SK-N-SH (cell line): ENCODE data around the gene TRAF1. TPM values are rescaled to one million over a fixed set of nuclear protein-coding genes. Genes with fewer than 3 reads are reported as not detected.

Experiments
- CTCF ChIA-PET: fragments of 300-600, 350-600 bp; formaldehyde crosslinking; extraction: SDS; loops from one replicate; lab custom pipeline; 2021; lab: Yijun Ruan, JAX
- POLR2A ChIA-PET: fragments of 350-600 bp; sonication (Branson Sonifier 250); formaldehyde crosslinking; extraction: SDS; loops from one replicate; lab custom pipeline; 2020; ENCODE audit warnings: antibody characterized with exemption, inconsistent platforms; lab: Yijun Ruan, JAX
- DNase-seq: peaks from one replicate; pipeline ENCODE4 v3.0.0; 2012
- H2AFZ ChIP-seq: fragments of 200-600 bp; sonication (generic); 2 replicates; pipeline ENCODE4 v1.8.1; 2016; ENCODE audit warnings: antibody characterized with exemption, mild to moderate bottlenecking, low read depth
- H3F3A ChIP-seq: fragments of 200-600 bp; sonication (generic); replicated peaks from 2 replicates; pipeline ENCODE3; 2016; ENCODE audit warnings: antibody characterized with exemption, mild to moderate bottlenecking; ENCODE audit not compliant: insufficient read depth
- H3K27ac ChIP-seq, 2 experiments: fragments of 200-500 bp in 1 of 2; fragments of 200-600 bp in 1 of 2; sonication (Bioruptor generic) in 1 of 2; sonication (generic), shearing (Covaris generic) in 1 of 2; 2 replicates each; pipeline versions ENCODE4 v1.5.1 to v1.6.1; 2014 to 2016; ENCODE audit warnings: low read depth in 2 of 2, inconsistent platforms in 1 of 2, low read length in 1 of 2, mild to moderate bottlenecking in 1 of 2, mixed read lengths in 1 of 2
- H3K27me3 ChIP-seq: fragments of 200-600 bp; sonication (generic), shearing (Covaris generic); 2 replicates; pipeline ENCODE4 v1.6.1; 2016; ENCODE audit warnings: mixed run types; ENCODE audit not compliant: insufficient read depth
- H3K36me3 ChIP-seq, 2 experiments: fragments of 200-500 bp in 1 of 2; fragments of 200-600 bp in 1 of 2; sonication (Bioruptor generic) in 1 of 2; sonication (generic) in 1 of 2; replicated peaks in 1 of 2; 2 replicates each; pipeline versions ENCODE3 to v1.5.1; 2014 to 2016; ENCODE audit warnings: low read length in 1 of 2, mild to moderate bottlenecking in 1 of 2; ENCODE audit not compliant: insufficient read depth in 2 of 2, control insufficient read depth in 1 of 2
- H3K4me1 ChIP-seq, 2 experiments: fragments of 200-500 bp in 1 of 2; fragments of 200-600 bp in 1 of 2; sonication (Bioruptor generic) in 1 of 2; sonication (generic), shearing (Covaris generic) in 1 of 2; 2 replicates each; pipeline versions ENCODE4 v1.5.1 to v1.6.1; 2014 to 2016; ENCODE audit warnings: low read depth in 1 of 2, low read length in 1 of 2, mixed run types in 1 of 2; ENCODE audit not compliant: insufficient read depth in 2 of 2, control insufficient read depth in 1 of 2
- H3K4me2 ChIP-seq: fragments of 200-600 bp; sonication (generic), shearing (Covaris generic); 2 replicates; pipeline ENCODE4 v1.6.1; 2017; ENCODE audit warnings: mixed run types
- H3K4me3 ChIP-seq, 2 experiments: fragments of 200-500 bp in 1 of 2; fragments of 200-600 bp in 1 of 2; sonication (Bioruptor generic) in 1 of 2; sonication (generic), shearing (Covaris generic) in 1 of 2; 2 replicates each; pipeline versions ENCODE4 v1.5.1 to v1.8.1; 2014 to 2016; ENCODE audit warnings: low read depth in 2 of 2, inconsistent platforms in 1 of 2, low read length in 1 of 2, mild to moderate bottlenecking in 1 of 2, mixed read lengths in 1 of 2, moderate library complexity in 1 of 2
- H3K79me2 ChIP-seq: fragments of 200-600 bp; sonication (generic); 2 replicates; pipeline ENCODE4 v1.8.1; 2017; ENCODE audit warnings: mild to moderate bottlenecking; ENCODE audit not compliant: insufficient read depth
- H3K9ac ChIP-seq: fragments of 200-600 bp; sonication (generic); 2 replicates; pipeline ENCODE4 v1.6.1; 2017; ENCODE audit warnings: mixed run types
- H3K9me2 ChIP-seq: fragments of 200-600 bp; sonication (generic); 2 replicates; pipeline ENCODE4 v1.6.1; 2017; ENCODE audit warnings: mixed run types
- H3K9me3 ChIP-seq: fragments of 200-600 bp; sonication (generic); 2 replicates; pipeline ENCODE4 v1.6.1; 2017; ENCODE audit warnings: mixed run types, mild to moderate bottlenecking, moderate library complexity
- H4K20me1 ChIP-seq: fragments of 200-600 bp; sonication (generic); 2 replicates; pipeline ENCODE4 v1.6.1; 2017; ENCODE audit warnings: mild to moderate bottlenecking, mixed run types; ENCODE audit not compliant: insufficient read depth
- ELF1 ChIP-seq: IDR thresholded peaks from 2 replicates; pipeline ENCODE4 v1.4.0; 2012
- EZH2phosphoT487 ChIP-seq: fragments of 200-600 bp; sonication (generic); IDR thresholded peaks from 2 replicates; pipeline ENCODE4 v1.6.1; 2017; ENCODE audit warnings: low read depth, mixed run types, mild to moderate bottlenecking, antibody characterized with exemption, moderate library complexity, borderline replicate concordance
- GATA2 ChIP-seq: sonication (generic); formaldehyde crosslinking; IDR thresholded peaks from 2 replicates; pipeline ENCODE4 v1.5.0; 2020; ENCODE audit warnings: mild to moderate bottlenecking, missing genetic modification reagents
- JUND ChIP-seq: IDR thresholded peaks from 2 replicates; pipeline ENCODE4 v1.4.0; 2012
- MEF2A ChIP-seq: IDR thresholded peaks from 2 replicates; pipeline ENCODE4 v1.4.0; 2012; ENCODE audit warnings: low read depth, borderline replicate concordance
- MXI1 ChIP-seq: IDR thresholded peaks from 2 replicates; pipeline ENCODE4 v1.6.1; 2012; ENCODE audit warnings: mild to moderate bottlenecking, low read depth, low read length, improper control_type of control experiment
- SIN3A ChIP-seq: IDR thresholded peaks from 2 replicates; pipeline ENCODE4 v1.6.1; 2012; ENCODE audit warnings: low read depth, mild to moderate bottlenecking, low read length, moderate library complexity, borderline replicate concordance
- WGBS: methylation state at CpG from one replicate; pipeline ENCODE4 v1.1.6; 2017; ENCODE audit warnings: low lambda C conversion rate; 5-methylcytosine and 5-hydroxymethylcytosine counted together
- polyA plus RNA-seq, 3 experiments: library from polyadenylated mRNA; depleted of rRNA; stranded (reverse); fragments of >200 nt; gene quantifications; 2 replicates each; pipeline ENCODE4 v1.2.3, GENCODE V29; 2012
- TF ChIP-seq, protein P1 (sequence below): IDR thresholded peaks from 2 replicates; pipeline ENCODE4 v1.4.0; 2012; ENCODE audit warnings: low read depth
- TF ChIP-seq, protein P2 (sequence below): fragments of 150-350 bp; IDR thresholded peaks from 2 replicates; pipeline ENCODE4 v1.6.1; 2017; ENCODE audit warnings: antibody characterized with exemption, low read length, low read depth, borderline replicate concordance
- TF ChIP-seq, protein P3 (sequence below): IDR thresholded peaks from 2 replicates; pipeline ENCODE4; 2012
- TF ChIP-seq, protein P4 (sequence below): fragments of 150-350 bp; IDR thresholded peaks from 2 replicates; pipeline ENCODE4 v1.6.1; 2016; ENCODE audit warnings: mild to moderate bottlenecking, low read depth, low read length

Gene TRAF1
- polyA plus RNA-seq, 1 of the 3 experiments (the other 2 are of a cell fraction): 1.2 TPM

DNA sequence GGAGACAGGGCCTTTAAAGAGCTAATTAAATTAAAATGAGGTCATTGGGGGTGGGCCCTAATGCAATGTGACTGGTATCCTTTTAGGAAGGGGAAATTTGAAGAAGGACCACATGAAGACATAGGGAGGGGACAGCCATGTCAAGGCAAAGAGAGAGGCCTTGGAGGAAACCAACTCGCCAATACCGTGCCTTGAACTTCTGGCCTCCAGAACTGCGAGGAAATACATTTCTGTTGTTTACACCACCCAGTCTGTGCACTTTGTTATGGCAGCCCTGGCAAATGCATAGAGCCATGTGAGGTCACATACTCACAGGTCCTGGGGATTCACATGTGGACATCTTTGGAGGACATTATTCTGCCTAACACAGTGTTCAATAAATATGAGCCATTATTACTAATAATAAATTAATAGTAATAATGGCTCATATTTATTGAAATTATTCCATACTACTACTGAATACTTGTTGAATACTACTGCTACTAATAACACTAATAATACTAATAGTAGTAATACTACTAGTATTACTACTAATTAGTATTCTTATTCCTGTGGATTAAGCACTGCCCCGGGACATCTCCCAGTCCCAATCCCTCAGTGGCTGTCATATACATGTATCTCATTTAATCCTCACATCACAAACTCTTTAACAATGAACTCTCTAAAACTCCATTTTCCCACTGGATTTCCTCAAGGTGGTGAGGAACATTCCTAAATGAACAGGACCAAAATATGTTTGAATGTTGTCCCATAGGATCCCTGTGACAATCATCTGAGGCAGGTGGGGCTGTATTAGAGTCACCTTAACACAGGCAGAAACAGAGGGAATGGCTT lies 8.4 kb downstream of the TRAF1 start:
- H4K20me1 ChIP-seq: no peaks in the 10 kb centered on the region
- H3K4me2 ChIP-seq: no peak overlapping the region
- 98% methylated on average over 4 of the region's 4 CpGs for WGBS
- H3F3A ChIP-seq: peaks cover 5% of the 10 kb centered on the region
- H3K27ac ChIP-seq: no peak overlapping the region
- H3K4me3 ChIP-seq: no peak overlapping the region
- H3K9me2 ChIP-seq: no peaks in the 10 kb centered on the region
- no peak overlapping the region for H3K9ac ChIP-seq
- POLR2A ChIA-PET: no interaction called here
- no peak for DNase-seq
- TF ChIP-seq ELF1 (no peak), GATA2 (no peak), SIN3A (no peak), JUND (no peak), MXI1 (no peak), EZH2phosphoT487 (no peak), MEF2A (no peak)
- TF ChIP-seq, protein P1, sequence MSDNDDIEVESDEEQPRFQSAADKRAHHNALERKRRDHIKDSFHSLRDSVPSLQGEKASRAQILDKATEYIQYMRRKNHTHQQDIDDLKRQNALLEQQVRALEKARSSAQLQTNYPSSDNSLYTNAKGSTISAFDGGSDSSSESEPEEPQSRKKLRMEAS: no peak
- TF ChIP-seq, protein P2, sequence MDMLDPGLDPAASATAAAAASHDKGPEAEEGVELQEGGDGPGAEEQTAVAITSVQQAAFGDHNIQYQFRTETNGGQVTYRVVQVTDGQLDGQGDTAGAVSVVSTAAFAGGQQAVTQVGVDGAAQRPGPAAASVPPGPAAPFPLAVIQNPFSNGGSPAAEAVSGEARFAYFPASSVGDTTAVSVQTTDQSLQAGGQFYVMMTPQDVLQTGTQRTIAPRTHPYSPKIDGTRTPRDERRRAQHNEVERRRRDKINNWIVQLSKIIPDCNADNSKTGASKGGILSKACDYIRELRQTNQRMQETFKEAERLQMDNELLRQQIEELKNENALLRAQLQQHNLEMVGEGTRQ: no peak
- TF ChIP-seq, protein P3, sequence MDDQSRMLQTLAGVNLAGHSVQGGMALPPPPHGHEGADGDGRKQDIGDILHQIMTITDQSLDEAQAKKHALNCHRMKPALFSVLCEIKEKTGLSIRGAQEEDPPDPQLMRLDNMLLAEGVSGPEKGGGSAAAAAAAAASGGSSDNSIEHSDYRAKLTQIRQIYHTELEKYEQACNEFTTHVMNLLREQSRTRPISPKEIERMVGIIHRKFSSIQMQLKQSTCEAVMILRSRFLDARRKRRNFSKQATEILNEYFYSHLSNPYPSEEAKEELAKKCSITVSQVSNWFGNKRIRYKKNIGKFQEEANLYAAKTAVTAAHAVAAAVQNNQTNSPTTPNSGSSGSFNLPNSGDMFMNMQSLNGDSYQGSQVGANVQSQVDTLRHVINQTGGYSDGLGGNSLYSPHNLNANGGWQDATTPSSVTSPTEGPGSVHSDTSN: no peak
- TF ChIP-seq, protein P4, sequence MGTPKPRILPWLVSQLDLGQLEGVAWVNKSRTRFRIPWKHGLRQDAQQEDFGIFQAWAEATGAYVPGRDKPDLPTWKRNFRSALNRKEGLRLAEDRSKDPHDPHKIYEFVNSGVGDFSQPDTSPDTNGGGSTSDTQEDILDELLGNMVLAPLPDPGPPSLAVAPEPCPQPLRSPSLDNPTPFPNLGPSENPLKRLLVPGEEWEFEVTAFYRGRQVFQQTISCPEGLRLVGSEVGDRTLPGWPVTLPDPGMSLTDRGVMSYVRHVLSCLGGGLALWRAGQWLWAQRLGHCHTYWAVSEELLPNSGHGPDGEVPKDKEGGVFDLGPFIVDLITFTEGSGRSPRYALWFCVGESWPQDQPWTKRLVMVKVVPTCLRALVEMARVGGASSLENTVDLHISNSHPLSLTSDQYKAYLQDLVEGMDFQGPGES: no peak
- H3K9me3 ChIP-seq: no peaks in the 10 kb centered on the region
- H2AFZ ChIP-seq: no peak overlapping the region
- CTCF ChIA-PET: interaction anchor here (1.0 to 1.6 kb wide), 3 partner anchors 16 to 21 kb away, joined by 3 to 9 read pairs (median 4); no protein-coding TSS in a partner anchor
- H3K4me1 ChIP-seq: peaks cover 30 to 77% of the 10 kb centered on the region in 2 experiments
- H3K27me3 ChIP-seq: no peaks in the 10 kb centered on the region
- no peaks in the 10 kb centered on the region for H3K36me3 ChIP-seq
- H3K79me2 ChIP-seq: no peaks in the 10 kb centered on the region
